Kidney glomerular epithelial cell (primary cell): ENCODE results near the gene ZBBX.
"Not testable (repeated sequence)": the region's sequence is repeated elsewhere in the genome, so short reads cannot be mapped to it uniquely, and the experiment has no call there.

ENCODE experiments used
- DNase-seq: peaks from one replicate; lab custom pipeline; 2025; lab: John Stamatoyannopoulos, UW

ZBBX gene, protein sequence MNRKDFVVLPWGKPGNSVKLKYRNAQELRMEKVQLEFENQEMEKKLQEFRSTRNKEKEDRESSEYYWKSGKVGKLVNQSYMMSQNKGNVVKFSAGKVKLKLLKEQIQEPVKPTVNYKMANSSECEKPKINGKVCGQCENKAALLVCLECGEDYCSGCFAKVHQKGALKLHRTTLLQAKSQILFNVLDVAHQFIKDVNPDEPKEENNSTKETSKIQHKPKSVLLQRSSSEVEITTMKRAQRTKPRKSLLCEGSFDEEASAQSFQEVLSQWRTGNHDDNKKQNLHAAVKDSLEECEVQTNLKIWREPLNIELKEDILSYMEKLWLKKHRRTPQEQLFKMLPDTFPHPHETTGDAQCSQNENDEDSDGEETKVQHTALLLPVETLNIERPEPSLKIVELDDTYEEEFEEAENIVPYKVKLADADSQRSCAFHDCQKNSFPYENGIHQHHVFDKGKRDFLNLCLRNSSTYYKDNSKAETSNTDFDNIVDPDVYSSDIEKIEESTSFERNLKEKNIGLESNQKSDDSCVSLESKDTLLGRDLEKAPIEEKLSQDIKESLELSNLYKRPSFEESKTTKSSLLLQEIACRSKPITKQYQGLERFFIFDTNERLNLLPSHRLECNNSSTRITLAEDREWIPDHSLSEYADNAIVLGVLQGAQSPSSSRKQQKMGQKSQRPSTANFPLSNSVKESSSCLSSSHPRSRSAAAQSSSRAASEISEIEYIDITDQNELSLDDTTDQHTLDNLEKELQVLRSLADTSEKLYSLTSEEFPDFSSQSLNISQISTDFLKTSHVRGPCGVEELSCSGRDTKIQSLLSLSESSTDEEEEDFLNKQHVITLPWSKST

DNA sequence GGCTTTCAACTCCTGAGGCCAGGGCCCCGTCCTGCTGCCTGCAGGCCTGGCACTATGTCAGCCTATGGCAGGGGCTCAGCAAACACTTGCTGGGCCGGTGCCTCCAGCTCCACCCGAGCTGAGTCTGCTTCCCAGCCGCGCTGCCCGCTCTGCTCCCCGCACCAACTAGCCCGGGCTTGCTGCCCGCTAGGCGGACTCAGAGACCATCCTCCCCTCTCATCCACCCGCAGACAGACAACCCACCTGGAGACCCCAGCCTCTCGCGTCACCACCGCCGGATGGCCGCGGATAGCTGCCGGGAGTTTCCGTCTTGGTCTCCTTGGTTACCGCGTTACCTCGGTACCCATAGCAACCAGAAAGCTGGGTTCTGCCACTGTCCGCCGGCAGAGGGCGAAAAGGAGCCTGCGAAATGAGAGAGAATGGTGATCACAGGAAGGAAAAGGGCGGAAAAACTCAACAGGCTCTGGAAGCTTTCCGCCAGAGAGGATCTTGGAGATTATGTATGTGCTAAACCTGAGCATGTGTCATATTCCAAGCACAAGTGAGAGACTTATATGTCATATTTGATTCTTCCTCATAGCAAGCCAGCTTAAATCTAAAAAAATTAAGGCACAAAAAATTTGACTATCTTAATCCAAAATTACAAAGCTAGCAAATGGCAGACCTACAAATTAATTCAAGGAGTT, at the start of gene ZBBX:
Gene ZBBX, minus strand, starts transcription at position 294 of the 686 bp plus-strand sequence. CDS start 7,396 bp downstream, outside the sequence.
- peak; percentile 82 for DNase-seq

DNA sequence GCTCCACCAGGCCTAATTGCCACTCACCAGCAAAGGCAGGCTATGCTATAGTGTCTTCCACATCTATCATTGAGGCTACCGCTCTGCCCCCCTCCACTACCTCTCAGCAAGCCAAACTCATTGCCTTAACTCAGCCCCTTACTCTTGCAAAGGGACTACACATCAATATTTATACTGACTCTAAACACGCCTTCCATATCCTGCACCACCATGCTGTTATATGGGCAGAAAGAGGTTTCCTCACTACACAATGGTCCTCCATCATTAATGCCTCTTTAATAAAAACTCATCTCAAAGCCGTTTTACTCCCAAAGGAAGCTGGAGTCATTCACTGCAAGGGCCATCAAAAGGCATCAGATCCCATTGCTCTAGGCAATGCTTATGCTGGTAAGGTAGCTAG, 46.9 kb upstream of the ZBBX start:
- not testable (repeated sequence) for DNase-seq

DNA sequence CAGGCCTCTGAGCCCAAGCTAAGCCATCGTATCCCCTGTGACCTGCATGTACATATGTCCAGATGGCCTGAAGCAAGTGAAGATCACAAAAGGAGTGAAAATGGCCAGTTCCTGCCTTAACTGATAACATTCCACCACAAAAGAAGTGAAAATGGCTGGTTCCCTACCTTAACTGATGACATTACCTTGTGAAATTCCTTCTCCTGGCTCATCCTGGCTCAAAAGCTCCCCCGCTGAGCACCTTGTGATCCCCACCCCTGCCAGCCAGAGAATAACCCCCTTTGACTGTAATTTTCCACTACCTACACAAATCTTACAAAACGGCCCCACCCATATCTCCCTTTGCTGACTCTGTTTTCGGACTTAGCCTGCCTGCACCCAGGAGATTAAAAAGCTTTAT, 42.3 kb upstream of the ZBBX start:
- not testable (repeated sequence) for DNase-seq

DNA sequence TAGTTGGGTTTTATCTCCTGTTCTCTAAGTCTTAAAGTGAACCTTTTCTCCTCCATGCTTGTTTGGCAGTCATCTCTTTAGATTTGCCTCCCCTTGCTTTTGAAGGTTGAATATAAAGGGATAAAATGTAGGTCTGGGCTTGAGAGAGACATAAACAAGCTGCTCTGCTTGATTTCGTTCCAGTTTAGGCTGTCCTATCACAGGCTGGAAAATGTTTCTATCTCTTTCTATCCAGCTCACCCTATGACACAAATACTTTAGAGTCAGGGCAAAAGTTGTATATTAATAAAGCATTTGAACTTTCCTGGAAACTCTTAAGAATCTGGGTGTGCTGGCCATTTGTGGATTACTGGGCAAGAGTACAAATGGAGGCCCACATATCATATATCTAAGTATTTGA, 29.5 kb upstream of the ZBBX start:
- no peak for DNase-seq

DNA sequence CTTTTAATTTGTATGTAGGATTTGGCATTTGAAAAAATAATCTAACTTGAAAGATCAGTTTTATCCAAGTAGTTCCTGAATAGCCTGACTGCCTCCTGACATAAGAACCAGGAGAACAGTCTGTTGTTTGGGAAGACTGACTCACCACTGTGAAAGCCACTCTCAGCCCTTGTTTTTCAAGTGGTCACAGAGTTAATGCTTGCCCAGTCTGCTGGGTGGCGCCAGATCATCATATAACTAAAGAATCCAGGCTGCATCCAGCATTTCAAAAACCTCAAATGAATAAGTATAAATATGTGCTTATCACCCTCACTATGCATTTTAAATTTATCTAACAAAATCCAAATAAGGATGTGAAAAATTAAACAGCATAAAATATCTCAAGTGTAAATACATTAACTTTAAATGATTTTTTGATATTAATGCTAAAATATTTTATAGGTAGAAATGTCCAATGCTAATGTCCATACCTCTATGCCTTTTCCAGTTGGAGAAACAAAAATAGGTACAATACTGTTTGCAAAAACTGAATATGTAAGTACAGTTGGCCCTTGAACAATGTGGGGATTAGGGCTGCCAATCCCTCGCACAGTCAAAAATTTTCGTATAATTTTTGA, 26.9 kb upstream of the ZBBX start:
- peak; percentile 63 for DNase-seq

DNA sequence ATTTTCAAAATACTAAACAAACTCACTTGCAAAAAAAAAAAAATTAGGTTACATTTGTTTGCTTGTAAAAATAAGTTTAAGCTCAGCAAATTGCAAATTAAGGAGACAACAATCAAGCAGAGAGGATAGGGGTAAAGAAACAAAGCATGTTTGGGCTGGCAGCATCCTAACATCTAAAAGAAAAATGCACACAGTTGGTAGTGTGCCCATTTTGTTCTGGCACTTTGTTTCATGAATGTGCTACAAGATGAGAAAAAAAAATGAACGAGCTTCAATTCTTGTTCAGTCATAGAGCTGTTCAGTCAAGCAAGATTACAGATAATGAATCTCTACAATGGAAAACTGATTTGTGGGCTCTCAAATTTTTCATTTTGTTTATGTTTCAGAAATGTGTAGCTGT, 17.7 kb upstream of the ZBBX start:
- no peak for DNase-seq

DNA sequence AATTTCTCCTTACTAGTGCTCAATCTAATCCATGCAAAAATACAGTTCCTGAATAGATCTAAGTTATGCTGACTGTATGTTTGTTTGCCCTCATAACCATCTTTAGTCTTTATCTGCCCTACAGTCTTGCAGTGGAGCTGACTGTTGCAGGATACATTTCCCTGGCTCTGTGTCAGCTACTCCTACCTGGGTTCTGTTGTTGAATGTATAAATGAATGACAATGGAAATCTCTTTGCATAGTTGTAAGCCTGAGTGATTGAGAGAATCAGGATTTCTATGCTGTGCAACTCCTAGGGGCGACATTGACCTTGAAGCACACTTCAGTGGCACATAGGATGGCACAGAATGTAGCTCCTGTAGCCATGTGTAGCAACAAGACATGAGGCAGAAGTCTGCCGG, 16.0 kb upstream of the ZBBX start:
- no peak for DNase-seq

DNA sequence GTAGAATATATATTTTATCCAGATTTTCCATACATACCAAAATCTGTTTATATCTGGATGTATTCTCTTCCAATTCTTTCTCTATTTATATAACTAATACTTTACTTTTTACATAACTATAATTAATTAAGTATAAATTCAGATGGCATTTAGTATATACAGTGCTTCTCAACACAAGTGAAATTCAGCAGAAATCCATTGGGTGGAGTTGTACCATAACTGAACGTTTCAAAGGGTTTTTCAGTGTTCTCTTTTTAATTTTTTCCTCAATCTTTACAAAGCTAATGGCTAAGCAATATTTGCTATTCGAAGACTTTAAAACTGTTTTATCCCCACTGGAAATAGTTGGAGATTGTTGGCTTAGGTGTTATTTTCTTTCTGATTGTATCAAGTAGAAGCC, 13.9 kb upstream of the ZBBX start:
- no peak for DNase-seq

DNA sequence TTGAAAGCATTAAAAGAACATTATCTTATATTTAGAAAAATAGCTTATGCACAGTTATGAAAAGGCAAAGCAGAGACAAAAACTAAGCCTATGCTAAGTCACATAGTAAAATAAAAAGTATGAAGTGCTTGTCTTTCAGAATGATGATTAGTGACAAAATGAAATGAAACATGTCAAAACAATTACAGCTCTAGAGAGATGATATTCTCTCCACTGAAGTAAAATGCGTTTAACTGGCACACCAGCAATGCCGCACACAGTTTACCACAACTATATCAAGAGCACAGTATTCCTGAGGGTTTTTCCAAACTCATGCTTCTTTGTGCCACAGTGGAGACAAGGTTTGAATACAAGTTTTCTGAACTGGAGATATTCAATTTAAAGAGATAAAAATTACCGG, 2.1 kb upstream of the ZBBX start:
- DNase-seq, result no peak

DNA sequence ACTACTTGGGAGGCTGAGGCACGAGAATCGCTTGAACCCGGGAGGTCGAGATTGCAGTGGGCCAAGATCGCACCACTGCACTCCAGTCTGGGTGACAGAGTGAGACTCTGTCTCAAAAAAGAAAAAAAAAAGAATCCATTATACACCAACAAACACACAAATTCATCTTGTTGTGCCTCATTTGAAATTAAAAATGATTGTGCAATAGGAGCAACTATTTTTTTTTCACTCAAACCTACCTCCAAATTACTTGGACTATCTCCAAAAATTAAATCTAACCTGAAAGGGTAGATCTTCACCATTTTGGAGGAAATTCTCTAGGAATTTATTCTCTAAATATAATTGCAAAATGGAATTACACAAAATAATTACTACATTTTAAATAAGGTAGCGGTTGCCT, 4.6 kb downstream of the ZBBX start:
- DNase-seq, result no peak

DNA sequence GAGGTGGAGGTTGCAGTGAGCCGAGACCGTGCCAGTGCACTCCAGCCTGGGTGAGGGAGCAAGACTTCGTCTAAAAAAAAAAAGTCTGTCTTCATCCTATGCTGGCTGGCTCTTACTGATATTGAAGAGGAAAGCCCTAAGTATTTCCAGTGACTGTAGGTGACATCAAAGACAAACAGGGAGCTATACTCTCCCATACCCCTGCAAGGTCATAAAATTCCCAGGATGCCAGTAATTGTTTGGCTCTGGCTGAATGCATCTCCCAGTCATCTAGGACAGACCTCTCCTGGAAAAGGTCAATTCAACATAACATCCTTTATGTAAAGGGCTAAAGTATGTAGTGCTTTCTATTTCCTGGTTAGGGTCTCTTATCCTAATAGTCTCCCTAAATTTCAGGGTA, 8.0 kb downstream of the ZBBX start:
- no peak for DNase-seq

DNA sequence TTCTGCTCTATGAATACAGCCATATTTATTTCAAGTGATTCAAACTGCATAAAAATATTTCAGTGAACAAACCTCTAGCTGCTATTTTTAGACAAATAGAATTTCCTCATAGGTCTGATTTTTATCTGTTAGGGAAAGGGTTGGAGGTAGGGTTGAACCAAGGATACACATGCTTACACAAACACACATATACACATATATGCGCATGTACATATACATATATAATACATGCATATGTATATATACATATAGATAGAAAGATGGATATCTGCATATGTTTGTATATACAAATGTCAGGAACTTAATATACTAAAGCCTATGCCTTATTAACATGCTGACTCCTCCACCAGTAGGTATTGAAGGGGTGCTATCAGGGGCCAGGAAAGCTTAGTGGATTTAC, 18.1 kb downstream of the ZBBX start:
- no peak for DNase-seq

DNA sequence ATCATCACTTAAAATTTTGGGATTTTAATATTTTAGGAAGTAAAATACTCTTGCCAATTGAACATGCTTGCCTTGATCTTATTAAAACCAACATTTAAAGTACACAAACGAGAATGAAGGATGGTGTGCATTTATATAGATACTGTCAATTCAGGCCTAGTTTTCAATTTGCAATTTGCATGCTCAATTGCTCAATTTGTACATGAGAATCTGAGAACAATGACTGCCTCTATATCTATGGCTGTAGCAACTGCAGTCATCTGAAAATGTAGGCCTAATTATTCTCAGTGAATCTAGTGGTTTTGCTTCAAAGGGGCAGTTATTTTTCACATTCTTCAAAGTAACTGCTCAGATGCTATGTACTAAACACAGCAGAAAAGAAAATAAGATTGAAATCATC, 18.8 kb downstream of the ZBBX start:
- DNase-seq, result no peak

DNA sequence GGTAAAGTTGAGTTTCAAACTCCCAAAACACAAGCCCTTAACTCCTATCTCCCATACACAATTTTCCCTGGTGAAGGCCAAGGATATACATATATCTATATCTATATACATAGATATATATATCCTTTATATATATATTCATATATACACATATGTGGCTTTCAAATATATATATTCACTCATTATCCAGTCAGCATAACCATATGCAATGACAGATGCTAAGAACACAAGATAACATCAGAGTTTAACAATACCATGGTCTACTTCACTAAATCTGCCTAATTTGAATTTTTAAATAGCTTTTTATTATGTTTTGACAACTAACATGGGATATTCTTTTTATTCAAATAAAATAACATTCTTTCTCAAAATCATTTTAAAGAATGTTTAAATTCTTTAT, 24.7 kb downstream of the ZBBX start:
- no peak for DNase-seq

DNA sequence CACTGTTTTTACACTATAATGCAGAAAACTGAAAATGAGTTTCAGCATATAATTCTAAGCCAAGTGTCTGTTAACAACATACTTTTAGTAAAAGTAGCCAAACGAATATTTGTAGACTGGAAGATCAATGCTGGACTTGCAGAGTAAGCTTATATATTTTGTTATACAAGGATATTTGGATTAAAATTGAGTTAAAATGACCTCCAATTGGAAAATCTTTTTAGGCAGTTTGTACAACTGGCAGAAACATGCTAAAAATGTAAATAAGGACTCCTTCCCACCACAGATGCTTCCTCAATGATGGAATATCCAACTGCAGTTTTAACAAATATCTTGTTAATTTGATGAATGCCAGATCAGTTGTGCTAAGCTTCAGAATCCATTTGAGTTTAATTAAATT, 25.3 kb downstream of the ZBBX start:
- DNase-seq, result no peak

DNA sequence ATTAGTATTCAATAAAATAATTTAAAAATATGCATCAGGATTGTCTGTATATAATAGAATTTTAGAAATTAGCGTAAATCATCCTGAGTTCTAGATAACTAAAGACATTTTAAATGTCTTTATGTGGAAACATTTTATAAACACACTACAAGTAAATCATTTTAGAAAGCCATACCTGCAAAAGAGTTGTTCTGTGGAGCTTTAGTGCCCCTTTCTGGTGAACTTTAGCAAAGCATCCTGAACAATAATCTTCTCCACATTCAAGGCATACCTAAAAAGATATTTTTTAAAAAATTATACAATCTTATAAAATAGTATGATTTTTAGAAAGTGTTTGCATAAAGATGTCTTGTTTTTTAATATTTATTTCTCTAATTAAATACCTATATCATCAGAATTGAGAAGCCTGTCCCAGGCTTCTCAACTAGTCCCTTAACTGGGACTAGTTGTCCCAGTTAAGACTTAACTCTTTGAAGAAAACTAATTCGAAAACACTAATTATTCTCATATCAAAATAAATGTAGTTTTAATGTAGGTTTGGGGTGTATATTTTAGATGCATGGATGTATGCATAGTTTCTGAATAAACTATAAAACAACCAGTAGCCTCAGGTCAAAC, 29.7 kb downstream of the ZBBX start:
- DNase-seq, result peak; percentile 23

DNA sequence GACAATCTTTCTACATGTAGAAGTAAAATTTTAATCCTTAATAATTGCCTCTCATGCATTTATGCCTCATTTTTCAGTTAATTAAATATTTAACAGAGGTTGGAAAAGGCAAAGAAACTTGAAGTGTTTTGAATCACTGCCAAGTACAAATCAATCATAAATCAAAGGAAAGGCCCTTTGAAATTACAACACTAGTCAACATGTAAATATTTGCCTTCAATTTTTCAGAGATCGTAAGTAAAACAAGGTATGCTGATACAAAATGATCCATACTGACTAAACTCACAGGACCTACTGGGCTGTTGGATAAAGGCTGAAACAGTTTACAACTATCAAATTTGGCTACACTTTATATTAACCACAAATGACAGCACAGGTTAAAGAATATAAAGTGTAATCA, 33.9 kb downstream of the ZBBX start:
- no peak for DNase-seq

DNA sequence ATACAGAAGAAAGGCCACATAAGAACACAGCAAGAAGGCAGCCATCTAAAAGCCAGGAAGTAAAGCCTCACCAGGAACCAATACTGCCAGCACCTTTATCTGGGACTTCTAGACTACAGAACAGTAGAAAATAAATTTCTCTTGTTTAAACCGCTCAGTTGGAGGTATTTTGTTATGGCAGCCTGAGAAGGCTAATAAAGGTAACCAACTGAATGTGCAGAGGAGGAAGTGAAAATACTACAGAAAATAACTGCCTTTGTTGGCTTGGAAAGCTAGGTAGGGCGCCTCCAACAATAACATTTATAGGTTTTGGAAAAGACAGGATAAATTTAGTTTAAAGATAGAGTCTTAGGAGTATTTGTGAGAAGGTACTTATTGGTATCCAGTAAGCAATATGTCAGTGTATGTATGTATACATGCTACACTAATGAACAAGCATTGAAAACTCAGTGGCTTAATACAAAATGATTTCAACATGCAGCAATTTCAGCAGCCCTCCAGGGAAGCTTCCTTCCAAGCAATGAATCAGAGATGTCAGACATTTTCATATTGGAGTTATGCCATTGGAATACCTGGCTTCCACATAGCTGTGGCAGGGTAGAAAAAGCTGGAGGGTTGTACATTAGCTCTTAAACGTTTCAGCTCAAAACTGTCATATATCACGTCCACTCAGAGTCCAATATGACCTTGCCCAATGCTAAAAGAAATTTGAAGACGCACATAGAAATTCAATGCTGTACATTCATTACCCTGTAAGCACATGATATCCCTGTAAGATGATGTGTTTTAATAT, 48.9 kb downstream of the ZBBX start:
- no peak for DNase-seq

DNA sequence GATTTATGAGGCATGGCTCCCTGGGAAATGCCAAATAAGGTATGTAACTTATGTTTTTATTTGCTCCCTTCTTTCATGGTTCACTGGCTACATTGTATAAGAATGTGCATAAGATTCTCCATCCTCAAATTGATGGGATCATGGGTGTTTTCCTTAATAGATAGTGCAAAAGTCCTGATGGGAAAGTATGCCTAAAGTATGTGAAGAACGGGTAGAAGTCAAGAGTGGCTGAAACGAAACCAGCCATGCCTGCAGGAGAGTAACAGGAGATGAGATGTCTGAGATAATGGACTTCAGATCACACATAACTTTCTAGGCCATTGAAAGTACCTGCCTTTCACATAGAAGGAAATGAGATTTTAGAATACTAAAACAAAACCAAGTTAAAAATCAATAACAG, 56.5 kb downstream of the ZBBX start:
- DNase-seq, result no peak

DNA sequence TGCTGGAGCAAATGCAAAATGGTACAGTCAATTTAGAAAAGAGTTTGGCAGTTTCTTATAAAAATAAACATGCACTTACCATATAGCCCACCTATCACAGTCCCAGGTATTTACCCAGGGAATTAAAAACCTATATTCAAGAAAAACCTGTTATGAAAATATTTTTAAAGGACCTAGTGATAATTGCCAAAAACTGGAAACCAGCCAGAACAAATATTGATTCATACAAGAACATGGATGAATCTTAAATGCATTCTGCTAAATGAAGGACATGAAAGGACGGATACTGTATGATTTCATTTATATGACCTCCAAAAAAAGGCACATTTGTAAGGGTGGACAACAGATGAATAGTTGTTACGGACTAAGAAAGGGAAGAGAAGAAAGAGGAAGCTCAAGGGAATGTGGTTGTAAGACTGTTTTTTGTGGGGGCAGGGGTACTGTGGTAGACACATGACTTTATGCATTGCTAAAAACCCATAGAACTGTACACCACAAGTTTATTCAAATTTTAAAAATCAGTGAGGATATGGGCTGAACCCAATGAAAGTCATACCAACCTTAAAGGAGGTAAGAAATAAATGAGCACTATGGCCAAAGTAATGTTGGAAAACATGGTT, 61.0 kb downstream of the ZBBX start:
- DNase-seq, result no peak

DNA sequence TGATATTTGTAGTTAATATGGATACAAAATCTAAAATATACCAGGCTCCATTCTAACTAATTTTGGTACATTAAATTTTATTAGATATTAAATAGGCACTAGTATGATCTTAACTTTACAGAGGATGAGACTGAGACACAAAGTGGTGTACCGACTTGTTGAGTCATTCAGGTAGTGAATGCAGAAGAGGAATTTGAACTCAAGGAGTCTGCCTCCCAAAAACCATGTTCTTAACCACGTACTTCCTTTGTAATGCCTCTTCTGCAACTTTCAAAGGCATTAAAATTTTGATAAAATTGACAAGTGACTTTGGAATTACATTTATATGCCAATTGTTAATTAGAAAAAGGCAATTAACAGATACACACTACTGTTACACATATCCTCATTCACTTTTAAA, 61.8 kb downstream of the ZBBX start:
- no peak for DNase-seq
